Breast epithelium (tissue), 4 donors: ENCODE results near the gene NUBP1. TPM values are rescaled to one million over a fixed set of nuclear protein-coding genes. Genes with fewer than 3 reads are reported as not detected.
"Not testable (repeated sequence)": the region's sequence is repeated elsewhere in the genome, so short reads cannot be mapped to it uniquely, and the experiment has no call there.

Source experiments
- DNase-seq, 2 donors: peaks; one replicate each; pipeline ENCODE4 v3.0.0-alpha.2; 2019; ENCODE audit warnings: low spot score in 2 of 2
- H3K27ac ChIP-seq, 2 donors: fragments of 200-600 bp; sonication (generic) in 1 of 2; one replicate each; pipeline ENCODE4 v1.5.1; 2016 to 2019; ENCODE audit warnings: mild to moderate bottlenecking in 1 of 2
- H3K27me3 ChIP-seq, 2 donors: fragments of 200-600 bp; sonication (generic) in 1 of 2; one replicate each; pipeline versions ENCODE4 v1.5.1 to v1.6.0; 2017 to 2019; ENCODE audit warnings: control low read depth in 1 of 2, mild to moderate bottlenecking in 1 of 2
- H3K36me3 ChIP-seq: fragments of 200-600 bp; one replicate; pipeline ENCODE4 v1.5.1; 2019
- H3K4me1 ChIP-seq, 2 donors: fragments of 200-600 bp; sonication (generic); one replicate each; pipeline ENCODE4 v1.5.1; 2016 to 2019; ENCODE audit warnings: control low read depth in 1 of 2
- H3K4me3 ChIP-seq, 3 donors: fragments of 200-600 bp; sonication (generic); 1 replicate in 2 of 3; 2 replicates in 1 of 3; pipeline ENCODE4 v1.5.1; 2016 to 2019; ENCODE audit warnings: mild to moderate bottlenecking in 3 of 3, moderate library complexity in 2 of 3
- H3K9me3 ChIP-seq, 2 donors: fragments of 200-600 bp; sonication (generic) in 1 of 2; one replicate each; pipeline ENCODE4 v1.5.1; 2016 to 2019; ENCODE audit warnings: control low read depth in 1 of 2
- POLR2A ChIP-seq: fragments of 450-650 bp; IDR thresholded peaks from one replicate; pipeline ENCODE4 v1.6.1; 2016; ENCODE audit warnings: antibody characterized with exemption, mild to moderate bottlenecking, moderate library complexity
- POLR2AphosphoS5 ChIP-seq, 3 donors: sonication (generic); formaldehyde crosslinking; IDR thresholded peaks; one replicate each; pipeline ENCODE4 v1.6.1; 2017; ENCODE audit warnings: antibody characterized with exemption in 3 of 3
- intact Hi-C: fragments of 100-400 bp; cut with DNase I; formaldehyde crosslinking; loops from one replicate; pipeline ENCODE4 v1.15.1; 2023; ENCODE audit warnings: low total_unique reads
- total RNA-seq, 3 donors: library from RNA; depleted of rRNA; stranded (reverse); fragments of >200 nt; gene quantifications; one replicate each; pipeline ENCODE4 v1.1.0, GENCODE V29; 2016
- TF ChIP-seq, protein P1 (sequence below), 3 donors: fragments of 450-650 bp; IDR thresholded peaks; one replicate each; pipeline ENCODE4 v1.5.1; 2016 to 2017; ENCODE audit warnings: antibody characterized with exemption in 3 of 3, mild to moderate bottlenecking in 3 of 3, moderate library complexity in 3 of 3

Gene NUBP1
- total RNA-seq, 3 donors from 2014 or later: 19.7 to 32.1 (median 28.8) TPM

DNA sequence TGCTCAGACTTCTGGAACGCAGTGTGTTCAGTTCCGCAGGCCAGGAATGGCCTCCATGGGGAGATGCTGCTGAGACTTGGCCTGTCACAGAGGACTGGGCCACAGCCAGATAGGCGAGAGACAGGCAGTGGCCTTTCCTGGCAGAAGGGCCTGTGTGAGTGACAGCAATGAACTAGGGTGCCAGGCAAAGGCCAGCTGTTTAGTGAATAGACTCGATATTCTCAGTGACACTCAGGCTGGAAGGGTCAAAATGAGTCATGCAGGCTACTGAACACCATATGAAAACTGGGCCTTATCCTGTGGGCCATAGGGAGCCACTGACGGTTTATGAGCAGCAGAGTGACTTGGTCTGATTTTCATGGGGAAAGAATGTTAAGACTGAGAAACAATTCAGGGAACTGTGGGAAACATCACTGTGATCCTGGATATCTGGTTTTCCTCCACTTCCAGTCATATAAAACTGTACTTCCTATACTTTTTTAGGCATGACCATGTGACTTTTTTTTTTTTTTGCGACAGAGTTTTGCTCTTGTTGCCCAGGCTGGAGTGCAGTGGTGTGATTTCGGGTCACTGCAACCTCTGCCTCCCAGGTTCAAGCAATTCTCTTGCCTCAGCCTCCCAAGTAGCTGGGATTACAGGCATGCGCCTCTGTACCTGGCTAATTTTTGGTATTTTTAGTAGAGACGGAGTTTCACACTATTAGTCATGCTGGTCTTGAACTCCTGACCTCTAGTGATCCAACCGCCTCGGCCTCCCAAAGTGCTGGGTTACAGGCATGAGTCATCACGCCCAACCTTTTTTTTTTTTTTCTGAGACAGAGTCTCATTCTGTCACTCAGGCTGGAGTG, 5.2 kb upstream of the NUBP1 start:
- Histone ChIP-seq H3K27me3 (no peaks in the 10 kb centered on the region), H3K4me1 (no peaks in the 10 kb centered on the region), H3K9me3 (no peaks in the 10 kb centered on the region), H3K27ac (peak overlapping the region in 1 of 2 donors; percentile 41), H3K36me3 (no peaks in the 10 kb centered on the region), H3K4me3 (no peak overlapping the region)
- DNase-seq: no peak
- no peak for TF ChIP-seq POLR2A
- TF ChIP-seq POLR2AphosphoS5 (IDR thresholded peaks at IDR 0.05): peak in 2 of 3 donors; percentile 26 to 48
- TF ChIP-seq, protein P1, sequence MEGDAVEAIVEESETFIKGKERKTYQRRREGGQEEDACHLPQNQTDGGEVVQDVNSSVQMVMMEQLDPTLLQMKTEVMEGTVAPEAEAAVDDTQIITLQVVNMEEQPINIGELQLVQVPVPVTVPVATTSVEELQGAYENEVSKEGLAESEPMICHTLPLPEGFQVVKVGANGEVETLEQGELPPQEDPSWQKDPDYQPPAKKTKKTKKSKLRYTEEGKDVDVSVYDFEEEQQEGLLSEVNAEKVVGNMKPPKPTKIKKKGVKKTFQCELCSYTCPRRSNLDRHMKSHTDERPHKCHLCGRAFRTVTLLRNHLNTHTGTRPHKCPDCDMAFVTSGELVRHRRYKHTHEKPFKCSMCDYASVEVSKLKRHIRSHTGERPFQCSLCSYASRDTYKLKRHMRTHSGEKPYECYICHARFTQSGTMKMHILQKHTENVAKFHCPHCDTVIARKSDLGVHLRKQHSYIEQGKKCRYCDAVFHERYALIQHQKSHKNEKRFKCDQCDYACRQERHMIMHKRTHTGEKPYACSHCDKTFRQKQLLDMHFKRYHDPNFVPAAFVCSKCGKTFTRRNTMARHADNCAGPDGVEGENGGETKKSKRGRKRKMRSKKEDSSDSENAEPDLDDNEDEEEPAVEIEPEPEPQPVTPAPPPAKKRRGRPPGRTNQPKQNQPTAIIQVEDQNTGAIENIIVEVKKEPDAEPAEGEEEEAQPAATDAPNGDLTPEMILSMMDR (IDR thresholded peaks at IDR 0.05): no peak
- intact Hi-C loops: loop anchor here (5.0 kb wide), 1 partner anchor 226 kb away; no protein-coding TSS in a partner anchor

DNA sequence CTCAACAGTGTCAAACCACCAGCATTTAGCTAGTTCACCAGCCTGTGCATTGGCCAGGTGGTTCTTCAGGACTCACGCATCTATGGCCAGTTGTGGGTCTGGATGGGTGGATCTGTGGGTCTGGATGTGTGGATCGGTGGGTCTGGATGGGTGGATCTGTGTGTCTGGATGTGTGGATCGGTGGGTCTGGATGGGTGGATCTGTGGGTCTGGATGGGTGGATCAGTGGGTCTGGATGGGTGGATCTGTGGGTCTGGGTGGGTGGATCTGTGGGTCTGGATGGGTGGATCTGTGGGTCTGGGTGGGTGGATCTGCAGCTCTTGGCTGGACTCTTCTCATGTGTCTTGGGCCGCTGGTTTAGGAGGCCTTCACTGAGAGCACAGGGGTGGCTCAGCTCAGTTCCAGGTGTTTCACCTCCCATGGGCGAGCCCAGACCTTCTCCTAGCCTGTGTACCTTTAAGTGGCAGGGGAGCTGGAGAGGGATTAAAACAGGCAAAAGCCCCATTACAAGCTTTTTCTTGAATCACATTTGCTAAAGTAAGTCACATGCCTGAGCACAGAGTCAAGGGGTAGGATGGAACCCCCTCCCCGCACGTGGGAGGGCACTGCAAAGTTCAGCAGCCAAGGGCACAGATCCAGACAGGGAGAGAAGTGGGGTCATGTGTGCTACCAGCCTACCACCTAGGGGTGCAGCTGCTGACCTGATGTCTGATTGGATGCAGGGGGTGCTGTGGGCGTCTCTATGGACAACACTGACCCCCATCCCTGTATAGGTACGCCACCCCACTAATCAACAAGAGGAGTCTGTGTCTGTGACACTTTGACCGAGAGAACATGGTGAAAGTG, 3.4 kb upstream of the NUBP1 start:
- no peak for TF ChIP-seq POLR2AphosphoS5 (IDR thresholded peaks at IDR 0.05)
- TF ChIP-seq, protein P1 (IDR thresholded peaks at IDR 0.05): no peak
- TF ChIP-seq POLR2A: no peak
- no peaks in the 10 kb centered on the region for H3K27me3 ChIP-seq
- no peaks in the 10 kb centered on the region for H3K4me1 ChIP-seq
- no peak for DNase-seq
- intact Hi-C loops: loop anchor here (5.0 kb wide), 1 partner anchor 228 kb away; no protein-coding TSS in a partner anchor
- H3K9me3 ChIP-seq: no peaks in the 10 kb centered on the region
- no peak overlapping the region for H3K4me3 ChIP-seq
- H3K27ac ChIP-seq: no peak overlapping the region
- H3K36me3 ChIP-seq: no peaks in the 10 kb centered on the region

DNA sequence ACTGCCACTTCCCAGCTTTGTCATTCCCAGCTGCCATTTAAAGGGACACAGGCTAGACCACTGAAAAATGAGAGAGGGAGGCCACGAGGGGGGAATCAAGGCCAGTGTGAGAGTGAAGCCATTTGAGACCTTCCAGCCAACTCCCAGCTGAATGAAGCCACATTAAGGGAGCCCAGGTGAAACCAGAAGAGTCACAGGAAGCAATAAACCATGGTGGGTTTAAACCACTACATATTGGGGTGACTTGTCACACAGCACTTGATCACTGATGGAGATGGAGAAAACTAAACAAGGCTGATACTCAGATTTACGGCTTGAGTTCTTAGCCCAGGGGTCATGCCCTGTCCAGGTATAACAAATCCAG, 2.8 kb upstream of the NUBP1 start:
- no peaks in the 10 kb centered on the region for H3K9me3 ChIP-seq

DNA sequence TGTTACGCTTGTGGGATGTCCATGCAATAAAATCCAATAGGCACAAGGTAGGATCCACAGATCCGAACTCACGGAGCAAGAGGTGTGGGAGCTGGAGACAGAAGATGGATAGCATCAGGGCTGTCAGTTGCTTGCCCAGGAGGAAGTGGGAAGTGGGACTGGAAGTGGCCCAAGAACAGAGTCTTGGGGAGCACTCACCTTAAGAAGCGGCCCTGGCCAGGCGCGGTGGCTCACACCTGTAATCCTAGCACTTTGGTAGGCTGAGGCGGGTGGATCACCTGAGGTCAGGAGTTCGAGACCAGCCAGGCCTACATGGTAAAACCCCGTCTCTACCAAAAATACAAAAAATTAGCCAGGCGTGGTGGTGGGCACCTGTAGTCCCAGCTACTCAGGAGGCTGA, 2.4 kb upstream of the NUBP1 start:
- H3K27me3 ChIP-seq, H3K9me3 ChIP-seq, DNase-seq, H3K4me1 ChIP-seq, H3K36me3 ChIP-seq, H3K4me3 ChIP-seq, H3K27ac ChIP-seq, intact Hi-C loops: not testable (repeated sequence)

More for the DNA sequence above, 2.8 kb upstream of the NUBP1 start:
- H3K27me3 ChIP-seq: no peaks in the 10 kb centered on the region
- TF ChIP-seq POLR2A: no peak
- TF ChIP-seq, protein P1 (IDR thresholded peaks at IDR 0.05): no peak
- no peak for TF ChIP-seq POLR2AphosphoS5 (IDR thresholded peaks at IDR 0.05)
- H3K4me3 ChIP-seq: no peak overlapping the region
- DNase-seq: no peak
- no peaks in the 10 kb centered on the region for H3K36me3 ChIP-seq
- no peak overlapping the region for H3K27ac ChIP-seq
- no peaks in the 10 kb centered on the region for H3K4me1 ChIP-seq
- intact Hi-C loops: no loop called here

DNA sequence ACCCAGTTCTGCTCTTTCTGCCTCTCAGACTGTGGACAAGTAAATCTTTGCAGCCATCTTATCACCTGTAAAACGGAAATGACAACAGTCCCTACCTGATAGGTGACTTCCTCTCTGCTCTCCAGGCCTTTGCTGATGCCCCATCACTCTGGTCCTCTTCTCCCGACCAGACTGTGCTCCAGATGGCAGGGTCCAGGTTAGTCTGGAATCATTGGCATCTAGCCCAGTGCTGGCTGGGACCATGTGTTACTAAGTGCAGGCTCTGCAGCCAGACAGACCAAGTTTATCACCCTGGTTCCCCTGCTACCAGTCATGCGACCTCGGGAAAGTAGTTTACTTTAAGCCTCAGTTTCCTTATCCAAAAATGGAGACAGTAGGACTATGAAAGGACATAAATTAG, 1.8 kb upstream of the NUBP1 start:
- Histone ChIP-seq H3K9me3 (no peaks in the 10 kb centered on the region), H3K27me3 (no peaks in the 10 kb centered on the region), H3K4me1 (no peaks in the 10 kb centered on the region), H3K27ac (no peak overlapping the region), H3K36me3 (no peaks in the 10 kb centered on the region), H3K4me3 (no peak overlapping the region)
- DNase-seq: no peak
- intact Hi-C loops: no loop called here
- no peak for TF ChIP-seq POLR2AphosphoS5 (IDR thresholded peaks at IDR 0.05)

DNA sequence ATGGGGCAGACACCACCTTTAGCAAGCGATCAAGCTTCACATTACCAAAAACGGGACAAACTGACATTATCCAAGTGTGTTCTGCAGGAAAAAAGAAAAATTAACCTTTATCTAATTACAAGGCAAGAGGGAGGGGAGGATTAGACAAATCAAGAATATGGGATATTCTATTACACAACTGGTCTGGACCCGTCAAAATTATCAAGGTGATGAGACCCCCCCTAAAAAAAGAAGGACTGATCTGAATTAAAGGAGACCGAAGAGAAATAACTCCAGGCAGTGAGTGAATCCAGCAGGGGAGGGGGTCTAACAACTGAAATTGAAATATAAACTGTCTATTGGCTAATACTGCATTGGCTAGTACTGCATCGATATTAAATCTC, 424 bp upstream of the NUBP1 start:
- Histone ChIP-seq H3K4me3 (peak overlapping the region; percentile 57 to 84 (median 64)), H3K27me3 (no peaks in the 10 kb centered on the region), H3K9me3 (no peaks in the 10 kb centered on the region), H3K27ac (peak overlapping the region; percentile 98 to 99), H3K4me1 (no peaks in the 10 kb centered on the region), H3K36me3 (no peaks in the 10 kb centered on the region)
- TF ChIP-seq POLR2AphosphoS5 (IDR thresholded peaks at IDR 0.05) (no peak), POLR2A (no peak)
- TF ChIP-seq, protein P1 (IDR thresholded peaks at IDR 0.05): no peak
- no peak for DNase-seq
- intact Hi-C loops: no loop called here
